Body of pancreas (tissue), 4 donors: ENCODE measurements around the gene TMEM107.

Source experiments
- POLR2A ChIP-seq, 3 donors: fragments of 450-650 bp; IDR thresholded peaks; one replicate each; pipeline ENCODE4 v1.6.1; 2016; ENCODE audit warnings: antibody characterized with exemption in 3 of 3, mild to moderate bottlenecking in 2 of 3
- TF ChIP-seq, protein P1 (sequence below), 7 experiments: fragments of 450-650 bp in 4 of 7; fragments of 200-600 bp in 3 of 7; sonication (generic) in 3 of 7; IDR thresholded peaks; one replicate each; pipeline ENCODE4 v1.5.1; 2016 to 2019; ENCODE audit warnings: antibody characterized with exemption in 7 of 7

GRCh38 chr17:8138672-8139371 is 37.4 kb downstream of the TMEM107 start:
- TF ChIP-seq, protein P1, sequence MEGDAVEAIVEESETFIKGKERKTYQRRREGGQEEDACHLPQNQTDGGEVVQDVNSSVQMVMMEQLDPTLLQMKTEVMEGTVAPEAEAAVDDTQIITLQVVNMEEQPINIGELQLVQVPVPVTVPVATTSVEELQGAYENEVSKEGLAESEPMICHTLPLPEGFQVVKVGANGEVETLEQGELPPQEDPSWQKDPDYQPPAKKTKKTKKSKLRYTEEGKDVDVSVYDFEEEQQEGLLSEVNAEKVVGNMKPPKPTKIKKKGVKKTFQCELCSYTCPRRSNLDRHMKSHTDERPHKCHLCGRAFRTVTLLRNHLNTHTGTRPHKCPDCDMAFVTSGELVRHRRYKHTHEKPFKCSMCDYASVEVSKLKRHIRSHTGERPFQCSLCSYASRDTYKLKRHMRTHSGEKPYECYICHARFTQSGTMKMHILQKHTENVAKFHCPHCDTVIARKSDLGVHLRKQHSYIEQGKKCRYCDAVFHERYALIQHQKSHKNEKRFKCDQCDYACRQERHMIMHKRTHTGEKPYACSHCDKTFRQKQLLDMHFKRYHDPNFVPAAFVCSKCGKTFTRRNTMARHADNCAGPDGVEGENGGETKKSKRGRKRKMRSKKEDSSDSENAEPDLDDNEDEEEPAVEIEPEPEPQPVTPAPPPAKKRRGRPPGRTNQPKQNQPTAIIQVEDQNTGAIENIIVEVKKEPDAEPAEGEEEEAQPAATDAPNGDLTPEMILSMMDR (IDR thresholded peaks at IDR 0.05) = peak; percentile 70 to 98 (median 95)
- TF ChIP-seq POLR2A (IDR thresholded peaks at IDR 0.05) = peak; percentile 23 to 85 (median 79)
